GM19455 (cell line): ENCODE data around the gene LAMB1.
A peak's percentile ranks its signal among the peaks of the same experiment; 100 is the strongest.
"Not testable (repeated sequence)": the region's sequence is repeated elsewhere in the genome, so short reads cannot be mapped to it uniquely, and the experiment has no call there.

Experiments used
- ATAC-seq: cut with Tn5 transposase; IDR thresholded peaks from one replicate; pipeline ENCODE4 v1.9.1; 2021; ENCODE audit not compliant: unreplicated experiment

The LAMB1 gene

DNA sequence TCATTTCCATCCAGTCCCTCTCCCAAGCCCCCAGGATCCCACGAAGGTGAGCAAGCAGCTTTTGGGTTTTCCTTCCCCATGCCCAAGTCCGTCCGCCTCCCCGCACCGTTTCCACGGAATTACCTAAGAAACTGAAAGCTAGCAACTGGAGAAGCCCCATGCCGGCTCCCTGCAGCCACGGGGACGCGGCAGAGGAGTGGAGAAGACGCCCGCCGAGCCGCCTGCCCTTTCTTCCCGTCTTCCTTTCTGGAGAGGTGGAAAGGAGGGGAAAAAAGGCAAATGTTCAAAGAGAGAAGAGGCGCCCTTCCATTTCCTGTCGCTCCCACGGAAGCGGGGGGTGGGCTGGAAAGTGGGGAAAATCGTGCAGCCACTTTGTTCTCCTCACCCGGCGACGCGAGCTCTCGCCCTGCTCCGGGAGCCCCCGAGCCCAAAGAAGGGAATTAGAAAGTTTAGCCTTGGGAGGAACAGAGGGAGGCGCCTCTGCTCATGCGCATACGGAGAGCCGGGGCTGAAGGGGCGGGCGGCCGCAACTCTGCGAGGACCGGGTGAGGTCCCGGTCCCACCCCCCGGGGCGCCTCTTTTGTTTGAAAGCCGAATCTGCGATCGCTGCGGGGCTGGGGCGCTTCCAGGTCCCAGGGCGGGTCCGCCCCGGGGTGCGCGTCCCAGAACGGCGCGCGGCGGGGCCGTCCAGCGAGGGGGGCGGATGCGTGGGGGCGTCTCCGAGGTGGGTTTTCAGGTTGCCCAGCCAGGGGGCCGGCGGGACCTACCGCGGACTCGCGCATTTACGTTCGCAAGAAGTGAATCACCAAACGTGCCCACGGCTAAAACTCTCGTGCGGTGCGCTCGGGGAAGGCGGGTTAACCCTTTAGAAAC, at the start of gene LAMB1:
Gene LAMB1 (minus strand): TSS at position 436 of the 873 bp plus-strand sequence. CDS start 276 bp downstream, at position 160.
- no peak for ATAC-seq

DNA sequence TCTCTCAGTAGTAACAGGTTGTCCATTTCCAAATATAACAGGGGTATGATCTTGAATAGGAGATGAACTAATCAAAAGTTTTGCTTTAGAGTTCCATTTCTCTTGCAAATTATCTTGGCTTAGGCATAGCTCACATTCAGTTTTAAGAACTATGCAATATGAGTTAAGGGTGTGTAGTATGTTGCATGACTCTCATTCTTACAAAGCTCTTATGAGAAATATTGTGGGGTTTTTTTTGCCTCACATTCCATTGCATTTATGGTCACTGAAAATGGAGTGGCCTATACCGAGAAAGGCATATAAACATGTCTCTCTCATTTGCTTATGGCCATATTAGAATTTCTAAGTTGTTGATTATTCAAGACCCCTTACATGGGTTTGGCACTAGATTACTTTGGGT, 48.5 kb upstream of the LAMB1 start:
- ATAC-seq: no peak

DNA sequence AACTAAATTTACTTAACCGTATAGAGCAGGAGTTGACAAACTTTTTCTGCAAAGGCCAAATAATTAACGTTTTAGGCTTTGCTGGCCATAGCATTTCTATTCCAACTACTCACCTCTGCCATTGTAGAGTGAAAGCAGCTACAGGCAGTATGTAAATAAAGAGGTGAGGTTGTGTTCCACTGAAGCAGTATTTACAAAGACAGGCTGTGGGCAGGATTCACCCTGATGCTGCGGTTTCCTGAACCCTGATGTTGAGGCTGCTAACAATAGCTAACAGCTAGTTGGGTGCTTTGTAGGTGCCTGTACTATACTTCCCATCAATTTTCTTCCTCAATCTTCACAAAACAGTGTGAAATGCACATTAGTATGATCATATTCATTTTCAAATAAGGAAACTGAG, 47.0 kb upstream of the LAMB1 start:
- peak; percentile 89 for ATAC-seq

DNA sequence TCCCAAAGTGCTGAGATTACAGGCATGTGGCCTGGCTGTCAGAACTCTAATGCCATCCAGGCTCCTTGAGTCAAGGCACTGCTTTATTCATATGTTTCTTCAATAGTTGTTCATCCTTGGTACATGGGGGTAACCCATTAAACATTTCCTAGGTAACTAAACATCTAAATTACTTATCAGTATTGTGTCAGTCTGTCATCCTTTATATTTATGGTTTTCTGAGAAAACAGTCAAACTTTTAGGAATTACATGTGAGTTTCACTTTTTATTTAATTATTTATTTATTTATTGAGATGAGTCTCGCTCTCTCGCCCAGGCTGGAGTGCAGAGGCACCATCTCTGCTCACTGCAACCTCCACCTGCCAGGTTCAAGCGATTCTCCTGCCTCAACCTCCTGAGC, 45.5 kb upstream of the LAMB1 start:
- ATAC-seq: no peak

DNA sequence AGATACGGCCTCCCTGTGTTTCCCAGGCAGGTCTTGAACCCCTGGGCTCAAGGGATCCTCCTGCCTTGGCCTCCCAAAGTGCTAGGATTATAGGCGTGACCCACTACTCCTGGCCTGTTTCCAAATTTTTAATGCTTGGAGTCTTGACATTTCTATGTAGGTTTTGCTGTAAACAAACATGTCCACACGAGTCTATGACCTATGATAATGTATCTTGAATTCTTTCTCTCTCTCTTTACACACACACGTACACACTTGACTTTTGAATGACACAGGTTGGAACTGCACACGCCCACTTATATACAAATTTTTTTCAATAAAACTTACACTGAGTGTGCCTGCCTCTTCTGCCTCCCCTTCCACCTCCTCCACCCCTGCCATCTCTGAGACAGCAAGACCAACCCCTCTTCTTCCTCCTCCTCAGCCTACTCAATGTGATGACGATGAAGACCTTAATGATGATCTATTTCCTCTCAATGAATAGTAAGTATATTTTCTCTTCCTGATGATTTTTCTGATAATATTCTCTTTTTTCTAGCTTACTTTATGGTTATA, 44.1 kb upstream of the LAMB1 start:
- no peak for ATAC-seq

DNA sequence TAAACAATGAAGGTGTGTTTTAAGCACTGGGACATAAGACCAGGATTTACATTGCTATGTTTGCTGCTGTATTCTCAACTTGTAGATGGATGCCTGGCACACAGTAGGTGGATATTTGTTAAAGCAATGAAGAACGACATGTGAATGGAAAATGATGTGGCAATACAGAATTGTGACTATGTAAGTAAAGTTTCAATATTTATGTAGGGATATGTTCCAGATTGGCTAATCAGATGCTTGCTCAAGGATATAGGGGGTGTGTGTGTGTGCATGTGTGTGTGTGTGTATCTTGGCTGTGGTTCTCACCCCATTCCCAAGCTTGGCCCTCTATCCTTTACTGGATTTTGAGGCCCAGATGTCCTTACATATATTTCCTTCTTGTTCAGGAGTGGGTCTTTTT, 42.7 kb upstream of the LAMB1 start:
- no peak for ATAC-seq

DNA sequence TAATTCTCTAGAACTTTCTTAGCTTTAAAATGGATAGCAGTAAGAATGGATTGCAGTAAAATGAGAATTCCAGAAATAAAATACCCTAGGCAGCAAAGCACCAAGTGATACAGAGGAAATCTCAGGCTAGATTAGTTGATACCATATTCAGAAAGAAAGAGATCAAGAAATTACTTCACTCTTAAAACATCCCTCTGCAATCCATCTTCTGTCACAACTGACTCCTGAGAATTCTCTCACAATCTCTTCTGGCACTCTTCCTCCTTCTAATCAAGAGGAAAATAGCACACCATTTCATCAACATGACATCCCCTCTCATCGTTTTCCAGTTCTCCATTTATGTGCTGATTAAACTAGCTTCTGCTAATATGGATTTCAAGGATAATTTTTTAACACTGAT, 42.2 kb upstream of the LAMB1 start:
- no peak for ATAC-seq

DNA sequence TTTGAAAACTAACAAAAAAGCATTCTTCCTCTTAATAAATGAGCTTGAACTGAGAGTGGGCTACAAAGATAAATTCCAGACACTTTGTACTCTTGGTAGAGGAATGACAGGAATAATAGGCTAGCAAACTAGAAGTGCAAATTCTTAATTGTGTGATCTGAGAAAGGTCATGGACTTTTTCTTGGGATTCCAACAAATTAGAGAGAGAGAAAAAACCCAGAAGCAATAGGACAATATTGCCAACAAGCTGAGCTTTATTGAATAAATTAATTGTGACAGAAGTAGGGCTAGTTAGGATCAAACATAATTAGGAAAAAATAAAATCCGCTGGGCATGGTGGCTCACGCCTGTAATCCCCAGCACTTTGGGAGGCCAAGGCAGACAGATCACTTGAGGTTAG, 41.4 kb upstream of the LAMB1 start:
- no peak for ATAC-seq

DNA sequence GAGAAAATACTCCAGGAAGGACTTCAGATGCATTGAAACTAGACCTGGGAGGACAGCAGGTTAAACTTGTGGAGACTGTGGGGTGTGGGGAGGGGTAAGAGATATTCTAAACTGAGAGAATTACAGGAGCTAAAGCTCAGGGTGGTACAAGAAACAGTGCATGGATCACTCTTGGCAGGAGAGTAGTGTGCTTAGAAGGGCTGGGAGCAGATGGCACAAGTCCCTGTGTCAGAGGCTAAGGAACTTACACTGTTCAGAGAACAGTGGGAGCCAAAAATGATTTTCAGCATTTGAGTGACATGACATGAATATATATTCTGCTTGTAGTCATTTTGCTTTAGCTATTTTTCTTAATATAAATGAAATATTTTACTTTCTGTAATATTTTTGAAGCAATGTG, 36.0 kb upstream of the LAMB1 start:
- no peak for ATAC-seq

DNA sequence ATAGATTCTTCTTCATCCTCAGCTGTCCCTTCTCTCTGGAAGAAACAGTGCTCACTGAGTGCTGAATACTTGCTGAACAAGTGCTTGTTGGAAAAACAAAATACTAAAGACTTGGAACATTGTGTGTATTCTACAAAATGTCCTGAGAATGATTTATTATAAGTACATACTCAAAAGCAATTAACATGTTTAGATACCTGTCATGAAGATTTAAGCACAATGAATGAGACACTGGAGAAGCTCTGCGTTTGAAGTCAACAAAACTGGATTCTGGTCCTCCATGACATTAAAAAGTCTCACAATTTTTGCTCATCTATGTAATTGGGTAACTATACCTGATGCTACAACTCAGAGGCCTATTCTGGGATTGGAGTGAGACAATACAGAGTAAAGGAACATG, 34.8 kb upstream of the LAMB1 start:
- no peak for ATAC-seq

DNA sequence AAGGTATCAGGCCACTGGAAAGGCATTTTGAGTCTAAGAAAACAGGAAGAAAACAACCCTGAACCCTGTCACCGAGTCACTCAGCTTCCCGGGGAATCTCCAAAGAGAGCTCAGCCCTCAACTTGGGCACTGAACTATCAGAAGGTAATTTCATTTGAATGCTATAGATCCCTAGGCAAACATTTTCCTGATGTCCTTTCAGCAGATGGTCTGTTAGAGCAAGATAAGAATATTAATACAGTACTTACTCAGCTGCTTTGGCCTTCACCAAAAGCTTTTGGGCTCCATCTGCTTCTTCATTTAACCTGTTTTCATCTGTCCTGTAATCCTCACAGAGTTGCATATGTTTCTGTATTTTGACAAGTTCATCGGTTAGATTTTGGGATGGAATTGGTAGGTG, 34.2 kb upstream of the LAMB1 start:
- ATAC-seq: no peak

DNA sequence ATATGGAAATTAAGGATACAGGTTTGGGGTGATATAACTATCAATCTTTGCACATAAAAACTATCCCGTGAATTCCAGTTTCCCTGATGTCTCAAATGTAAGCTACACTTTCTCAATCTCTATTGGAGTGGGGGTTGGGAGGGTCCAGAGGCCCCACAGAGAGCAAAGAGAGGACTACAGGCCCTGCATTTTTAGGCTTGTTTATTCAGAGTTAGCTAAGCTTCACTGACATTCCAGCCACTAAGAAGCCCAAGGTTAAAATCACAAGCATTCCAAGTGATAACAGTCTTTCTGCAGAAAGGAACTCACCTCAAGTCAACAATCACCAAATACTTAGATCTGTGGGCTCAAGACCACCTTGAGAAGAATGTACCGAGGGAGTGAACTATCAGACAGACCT, 31.6 kb upstream of the LAMB1 start:
- no peak for ATAC-seq

DNA sequence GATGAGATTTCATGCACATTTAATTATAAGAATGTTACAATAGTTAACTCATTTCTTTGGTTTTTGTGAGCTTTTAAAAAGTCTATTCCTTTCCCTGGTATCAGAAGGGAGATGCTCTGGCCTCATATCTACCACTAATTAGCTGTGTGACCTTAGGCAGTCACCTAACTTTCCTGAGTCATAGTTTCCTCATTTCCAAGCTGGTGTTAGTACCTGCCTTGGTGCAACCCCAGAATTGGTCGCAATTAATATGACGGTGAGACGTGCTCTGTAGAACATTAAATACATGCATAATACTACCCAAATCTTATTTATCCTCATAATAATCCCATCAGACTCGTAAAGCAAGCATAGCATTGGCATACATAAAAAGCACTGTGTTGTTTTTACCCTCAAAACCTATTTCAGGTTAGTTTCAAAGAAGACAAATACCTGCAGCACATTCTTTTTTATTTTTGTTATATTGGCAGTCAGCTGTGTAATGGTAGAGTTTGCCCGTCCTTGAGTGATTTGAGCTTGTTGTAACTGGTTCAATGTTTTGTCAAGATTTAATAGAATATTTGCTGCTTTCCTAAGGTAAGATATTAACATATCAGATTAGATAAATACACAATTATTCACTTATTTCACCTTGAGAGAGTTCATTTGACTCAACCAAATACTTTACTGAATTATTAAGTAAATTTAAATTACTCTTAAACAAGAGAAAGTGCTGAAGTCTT, 31.0 kb upstream of the LAMB1 start:
- ATAC-seq: no peak

DNA sequence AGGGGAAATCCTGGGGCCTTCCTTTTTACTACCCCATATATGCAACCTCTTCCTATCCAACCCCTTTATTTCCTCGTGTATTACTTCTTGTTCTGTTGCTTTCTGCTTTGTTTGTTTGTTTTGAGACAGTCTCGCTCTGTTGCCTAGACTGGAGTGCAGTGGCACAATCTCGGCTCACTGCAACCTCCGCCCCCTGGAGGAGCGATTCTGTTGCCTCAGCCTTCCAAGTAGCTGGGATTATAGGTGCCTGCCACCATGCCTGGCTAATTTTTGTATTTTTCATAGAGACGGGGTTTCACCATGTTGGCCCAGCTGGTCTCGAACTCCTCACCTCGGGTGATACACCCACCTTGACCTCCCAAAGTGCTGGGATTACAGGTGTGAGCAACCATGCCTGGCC, 30.3 kb upstream of the LAMB1 start:
- ATAC-seq: not testable (repeated sequence)

DNA sequence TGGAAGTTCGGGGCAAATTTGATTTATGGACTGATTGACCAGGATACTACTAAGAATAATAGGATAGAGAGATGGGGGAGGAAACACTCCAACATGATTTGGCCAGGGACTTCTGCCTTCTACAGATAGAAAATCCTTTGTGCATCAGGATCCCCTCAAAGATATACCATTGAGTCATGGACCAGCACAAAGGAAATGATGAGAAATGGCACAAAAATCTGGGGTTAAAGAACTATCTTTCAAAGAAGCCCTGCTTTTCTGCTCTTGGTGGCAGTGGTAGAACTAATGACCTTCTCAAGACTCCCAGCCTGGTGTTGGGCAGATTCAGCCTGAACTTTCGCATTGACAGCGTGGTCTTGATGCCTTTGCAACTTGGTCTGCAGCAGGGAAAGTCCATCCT, 27.6 kb upstream of the LAMB1 start:
- no peak for ATAC-seq

DNA sequence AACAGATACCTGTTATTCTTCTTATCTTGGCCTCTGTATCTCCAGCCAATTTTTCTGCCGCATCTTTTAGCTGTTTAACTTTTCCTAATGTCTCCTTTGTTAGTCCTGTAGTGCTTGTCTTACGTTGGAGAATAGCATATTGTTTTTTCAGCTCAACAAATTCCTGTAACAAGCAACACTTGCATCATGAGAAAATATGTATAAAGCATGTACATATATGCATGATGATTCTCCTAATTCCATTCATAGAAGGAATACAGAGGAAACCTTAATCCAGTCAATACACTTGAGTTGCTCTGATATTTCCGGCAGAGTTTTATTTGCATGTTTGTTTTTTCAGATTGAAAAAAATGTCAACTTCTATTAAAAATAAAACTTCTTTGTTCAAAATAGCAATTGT, 26.1 kb upstream of the LAMB1 start:
- no peak for ATAC-seq

DNA sequence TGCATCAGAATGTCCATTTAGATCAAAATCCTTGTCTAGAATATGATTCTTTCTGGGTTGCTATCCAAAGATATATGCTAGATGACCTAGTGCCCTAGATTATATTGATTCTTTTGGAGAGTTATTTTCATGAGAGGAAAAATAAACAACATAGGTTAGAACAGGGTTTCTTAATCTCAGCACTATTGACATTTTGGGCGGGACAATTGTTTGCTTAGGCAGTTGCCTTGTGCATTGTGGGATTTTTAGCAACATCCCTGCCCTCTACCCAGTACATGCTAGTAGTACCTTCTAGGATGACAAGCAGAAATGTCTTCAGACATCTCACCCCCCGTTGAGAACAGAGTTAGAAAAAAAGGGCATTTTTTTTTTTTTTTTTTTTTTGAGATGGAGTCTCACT, 25.1 kb upstream of the LAMB1 start:
- no peak for ATAC-seq

DNA sequence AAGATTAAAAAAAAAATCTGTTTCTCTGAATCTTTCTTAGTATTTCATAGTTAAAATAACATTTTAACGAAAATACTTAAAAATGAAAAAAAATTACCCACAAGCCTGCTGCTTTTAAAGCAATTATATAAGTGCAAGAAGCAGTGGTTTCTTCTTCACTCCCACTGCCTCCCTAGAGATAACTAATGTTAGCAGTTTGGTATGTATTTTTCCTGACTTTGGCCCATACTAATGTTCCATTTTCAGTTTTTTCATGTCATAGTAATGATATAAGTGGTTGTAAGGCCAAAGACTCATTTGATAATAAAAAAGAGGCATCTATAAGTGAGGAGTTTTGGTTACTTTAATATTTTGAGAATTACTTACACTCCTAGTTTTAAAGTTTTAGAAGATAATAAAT, 24.3 kb upstream of the LAMB1 start:
- ATAC-seq: no peak

DNA sequence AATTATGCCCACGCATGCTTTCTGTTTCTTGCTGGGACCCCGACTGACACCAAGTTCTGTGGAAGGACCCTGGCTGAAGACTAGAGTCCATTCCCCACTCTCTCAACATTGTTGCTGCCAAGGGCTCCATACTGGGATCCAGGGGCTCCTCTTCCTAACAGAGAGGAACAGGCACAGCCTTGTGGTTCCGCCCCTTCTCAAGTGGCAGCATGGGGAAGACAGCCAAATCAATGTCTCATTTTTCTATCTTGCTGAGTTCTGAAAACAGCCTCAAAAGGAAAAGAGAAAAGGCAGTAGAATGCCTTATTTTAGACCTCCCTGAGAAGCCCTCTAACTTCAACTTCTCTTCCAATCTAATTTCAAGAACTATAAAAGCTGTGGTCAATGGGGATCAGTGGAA, 23.7 kb upstream of the LAMB1 start:
- no peak for ATAC-seq

DNA sequence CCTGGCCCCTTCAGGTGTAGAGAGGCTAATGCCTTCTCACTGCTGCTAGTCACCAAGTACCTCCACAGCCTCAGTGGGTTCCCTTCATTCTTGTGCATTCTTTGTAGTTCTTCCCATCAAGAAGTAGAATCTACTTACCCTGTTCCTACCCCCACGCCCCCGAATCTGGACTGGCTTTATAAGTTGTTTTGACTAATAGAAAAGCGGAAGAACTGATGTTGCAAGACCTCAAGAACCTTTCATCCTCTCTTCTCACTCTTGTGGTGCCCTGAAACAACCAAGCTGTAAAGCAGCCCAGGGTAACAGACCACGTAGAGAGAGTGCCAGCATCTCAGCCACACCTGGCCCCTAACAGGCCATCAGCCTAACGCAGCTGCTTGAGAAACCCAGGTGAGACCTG, 23.2 kb upstream of the LAMB1 start:
- ATAC-seq: no peak

DNA sequence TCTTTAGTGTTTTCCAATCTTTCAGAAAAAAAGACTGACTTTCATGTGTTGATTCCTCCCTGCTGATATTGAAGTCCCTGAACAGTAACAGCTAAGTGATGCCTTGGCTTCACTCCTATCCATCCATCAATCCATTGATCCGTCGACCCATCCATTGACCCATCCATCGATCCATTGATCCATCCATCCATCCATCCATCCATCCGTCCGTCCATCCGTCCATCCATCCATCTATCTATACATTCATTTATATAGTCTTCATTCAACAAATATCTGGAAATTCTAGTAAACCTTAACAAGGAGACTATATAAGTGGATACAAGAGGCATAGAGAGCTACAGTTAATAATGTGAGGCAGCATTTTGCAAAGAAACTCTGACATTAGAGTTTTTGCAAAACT, 21.6 kb upstream of the LAMB1 start:
- ATAC-seq: no peak

DNA sequence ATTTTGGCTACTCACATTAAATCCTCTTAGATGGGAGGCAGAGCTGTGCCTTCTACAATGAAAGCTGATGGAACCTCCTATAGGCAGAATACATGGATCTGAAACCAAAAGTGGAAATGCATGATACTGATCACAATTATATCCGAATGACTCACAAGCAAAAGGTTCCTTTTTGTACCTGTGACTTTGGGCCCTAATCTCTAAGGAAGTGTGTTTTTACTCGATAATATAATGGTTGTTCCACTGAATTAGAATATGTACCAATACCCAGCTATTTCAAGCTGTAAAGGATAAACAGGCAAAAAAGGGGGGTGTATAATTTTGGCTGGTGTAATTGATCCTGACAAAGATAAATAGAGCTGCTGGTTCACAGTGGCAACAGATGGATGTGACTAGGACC, 17.6 kb upstream of the LAMB1 start:
- ATAC-seq: no peak
